Thyroid gland (tissue), 4 donors: Measurements from ENCODE around the gene CIRBP. TPM values are rescaled to one million over a fixed set of nuclear protein-coding genes. Genes with fewer than 3 reads are reported as not detected.

Source experiments
- DNase-seq, 2 donors: peaks; one replicate each; pipeline ENCODE4 v3.0.0-alpha.2; 2019
- H3K27ac ChIP-seq, 3 donors: fragments of 200-600 bp; sonication (generic); 1 replicate in 2 of 3; 2 replicates in 1 of 3; pipeline ENCODE4 v1.5.1; 2016 to 2019; ENCODE audit warnings: mild to moderate bottlenecking in 1 of 3, moderate library complexity in 1 of 3
- H3K27me3 ChIP-seq: fragments of 200-600 bp; sonication (generic); one replicate; pipeline ENCODE4 v1.5.1; 2019
- H3K36me3 ChIP-seq, 2 donors: fragments of 200-600 bp; sonication (generic); one replicate each; pipeline ENCODE4 v1.5.1; 2016 to 2019
- H3K4me1 ChIP-seq, 2 donors: fragments of 200-600 bp; sonication (generic); one replicate each; pipeline ENCODE4 v1.5.1; 2017 to 2019
- H3K4me3 ChIP-seq, 3 donors: fragments of 200-600 bp; sonication (generic); replicated peaks in 1 of 3; 1 replicate in 2 of 3; 2 replicates in 1 of 3; pipeline ENCODE4 v1.5.1; 2016; ENCODE audit warnings: mild to moderate bottlenecking in 1 of 3
- H3K9me3 ChIP-seq: fragments of 200-600 bp; sonication (generic); one replicate; pipeline ENCODE4 v1.5.1; 2017
- POLR2A ChIP-seq, 2 donors: fragments of 450-650 bp; IDR thresholded peaks; one replicate each; pipeline ENCODE4 v1.6.1; 2017; ENCODE audit warnings: antibody characterized with exemption in 2 of 2, mild to moderate bottlenecking in 2 of 2, moderate library complexity in 1 of 2
- WGBS, 2 donors: methylation state at CpG; one replicate each; pipeline ENCODE4 v1.1.5; 2017; 5-methylcytosine and 5-hydroxymethylcytosine counted together
- intact Hi-C: fragments of 100-400 bp; cut with DNase I; formaldehyde crosslinking; loops from one replicate; pipeline ENCODE4 v1.15.1; 2023
- total RNA-seq, 4 donors: library from RNA; depleted of rRNA; stranded (reverse); fragments of >200 nt; gene quantifications; one replicate each; pipeline ENCODE4 v1.2.3, GENCODE V29; 2016
- TF ChIP-seq, protein P1 (sequence below), 6 experiments: fragments of 200-600 bp in 3 of 6; fragments of 450-650 bp in 3 of 6; sonication (generic) in 3 of 6; IDR thresholded peaks; one replicate each; pipeline ENCODE4 v1.5.1; 2016 to 2019; ENCODE audit warnings: antibody characterized with exemption in 6 of 6, mild to moderate bottlenecking in 2 of 6, inconsistent platforms in 1 of 6, moderate library complexity in 1 of 6

Gene CIRBP
- total RNA-seq, 4 donors from 2014 or later: 679 to 1,194 (median 893) TPM

DNA sequence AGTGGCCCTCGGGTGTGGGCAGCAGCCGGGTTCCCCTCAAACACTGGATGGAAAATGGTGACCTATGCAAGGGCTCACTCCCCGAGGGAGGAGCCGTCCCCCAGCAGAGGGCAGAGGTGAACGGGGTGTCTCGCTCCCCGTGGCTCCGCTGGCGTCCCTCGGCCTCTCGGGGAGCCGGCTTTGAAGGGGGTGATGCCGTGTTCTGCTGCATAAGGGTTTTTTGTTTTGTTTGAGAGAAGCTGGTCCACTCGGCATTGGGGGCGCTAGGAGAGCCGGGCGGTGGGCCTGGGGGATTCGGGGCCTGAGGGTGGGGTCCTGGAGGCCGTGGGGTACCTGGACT lies 20.5 kb downstream of the CIRBP start:
- Histone ChIP-seq H3K4me3 (no peak overlapping the region), H3K36me3 (no peaks in the 10 kb centered on the region), H3K27ac (no peak overlapping the region), H3K27me3 (no peaks in the 10 kb centered on the region), H3K9me3 (no peaks in the 10 kb centered on the region), H3K4me1 (no peaks in the 10 kb centered on the region)
- DNase-seq: no peak
- WGBS, 2 donors: 78 to 87% methylated on average over 11 of the region's 19 CpGs
- TF ChIP-seq, protein P1, sequence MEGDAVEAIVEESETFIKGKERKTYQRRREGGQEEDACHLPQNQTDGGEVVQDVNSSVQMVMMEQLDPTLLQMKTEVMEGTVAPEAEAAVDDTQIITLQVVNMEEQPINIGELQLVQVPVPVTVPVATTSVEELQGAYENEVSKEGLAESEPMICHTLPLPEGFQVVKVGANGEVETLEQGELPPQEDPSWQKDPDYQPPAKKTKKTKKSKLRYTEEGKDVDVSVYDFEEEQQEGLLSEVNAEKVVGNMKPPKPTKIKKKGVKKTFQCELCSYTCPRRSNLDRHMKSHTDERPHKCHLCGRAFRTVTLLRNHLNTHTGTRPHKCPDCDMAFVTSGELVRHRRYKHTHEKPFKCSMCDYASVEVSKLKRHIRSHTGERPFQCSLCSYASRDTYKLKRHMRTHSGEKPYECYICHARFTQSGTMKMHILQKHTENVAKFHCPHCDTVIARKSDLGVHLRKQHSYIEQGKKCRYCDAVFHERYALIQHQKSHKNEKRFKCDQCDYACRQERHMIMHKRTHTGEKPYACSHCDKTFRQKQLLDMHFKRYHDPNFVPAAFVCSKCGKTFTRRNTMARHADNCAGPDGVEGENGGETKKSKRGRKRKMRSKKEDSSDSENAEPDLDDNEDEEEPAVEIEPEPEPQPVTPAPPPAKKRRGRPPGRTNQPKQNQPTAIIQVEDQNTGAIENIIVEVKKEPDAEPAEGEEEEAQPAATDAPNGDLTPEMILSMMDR (IDR thresholded peaks at IDR 0.05): no peak
- TF ChIP-seq POLR2A (IDR thresholded peaks at IDR 0.05): no peak
- intact Hi-C loops: loop anchor here (10.0 kb wide), 1 partner anchor 235 kb away; the partner anchor contains the start of gene PLK5

DNA sequence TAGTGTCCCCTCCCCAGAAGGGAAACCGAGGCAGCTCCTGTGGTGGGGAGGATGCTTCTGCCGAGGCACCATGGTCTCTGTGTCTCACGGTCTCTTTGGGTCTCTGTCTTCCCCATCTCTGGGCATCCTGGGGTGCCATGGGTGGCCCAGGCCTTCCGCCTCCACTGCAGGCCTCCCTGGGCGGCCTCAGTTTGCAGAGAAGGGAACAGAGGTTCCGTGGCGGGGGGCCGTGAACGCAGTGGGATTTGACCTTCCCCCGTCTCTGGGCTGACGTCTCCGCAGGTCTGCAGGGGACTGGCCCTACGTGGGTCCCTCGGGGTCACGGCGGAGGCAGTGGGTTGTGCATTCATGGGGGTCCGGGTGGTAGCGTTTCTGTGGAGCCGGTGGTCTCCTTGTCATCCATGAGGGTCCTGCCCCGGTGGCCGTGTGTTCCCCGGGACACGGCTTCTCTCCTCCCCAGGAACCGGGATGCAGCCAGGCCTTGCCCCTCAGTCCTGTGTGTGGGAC lies 21.1 kb downstream of the CIRBP start:
- TF ChIP-seq, protein P1 (IDR thresholded peaks at IDR 0.05): no peak
- TF ChIP-seq POLR2A (IDR thresholded peaks at IDR 0.05): no peak
- Histone ChIP-seq H3K27me3 (peaks cover under 1% of the 10 kb centered on the region), H3K36me3 (no peaks in the 10 kb centered on the region), H3K9me3 (no peaks in the 10 kb centered on the region), H3K27ac (no peak overlapping the region), H3K4me1 (peaks cover 0 to under 1% of the 10 kb centered on the region in 2 donors), H3K4me3 (no peak overlapping the region)
- no peak for DNase-seq
- WGBS, 2 donors: 72 to 86% methylated on average over 2 to 13 of the region's 24 CpGs
- intact Hi-C loops: no loop called here

DNA sequence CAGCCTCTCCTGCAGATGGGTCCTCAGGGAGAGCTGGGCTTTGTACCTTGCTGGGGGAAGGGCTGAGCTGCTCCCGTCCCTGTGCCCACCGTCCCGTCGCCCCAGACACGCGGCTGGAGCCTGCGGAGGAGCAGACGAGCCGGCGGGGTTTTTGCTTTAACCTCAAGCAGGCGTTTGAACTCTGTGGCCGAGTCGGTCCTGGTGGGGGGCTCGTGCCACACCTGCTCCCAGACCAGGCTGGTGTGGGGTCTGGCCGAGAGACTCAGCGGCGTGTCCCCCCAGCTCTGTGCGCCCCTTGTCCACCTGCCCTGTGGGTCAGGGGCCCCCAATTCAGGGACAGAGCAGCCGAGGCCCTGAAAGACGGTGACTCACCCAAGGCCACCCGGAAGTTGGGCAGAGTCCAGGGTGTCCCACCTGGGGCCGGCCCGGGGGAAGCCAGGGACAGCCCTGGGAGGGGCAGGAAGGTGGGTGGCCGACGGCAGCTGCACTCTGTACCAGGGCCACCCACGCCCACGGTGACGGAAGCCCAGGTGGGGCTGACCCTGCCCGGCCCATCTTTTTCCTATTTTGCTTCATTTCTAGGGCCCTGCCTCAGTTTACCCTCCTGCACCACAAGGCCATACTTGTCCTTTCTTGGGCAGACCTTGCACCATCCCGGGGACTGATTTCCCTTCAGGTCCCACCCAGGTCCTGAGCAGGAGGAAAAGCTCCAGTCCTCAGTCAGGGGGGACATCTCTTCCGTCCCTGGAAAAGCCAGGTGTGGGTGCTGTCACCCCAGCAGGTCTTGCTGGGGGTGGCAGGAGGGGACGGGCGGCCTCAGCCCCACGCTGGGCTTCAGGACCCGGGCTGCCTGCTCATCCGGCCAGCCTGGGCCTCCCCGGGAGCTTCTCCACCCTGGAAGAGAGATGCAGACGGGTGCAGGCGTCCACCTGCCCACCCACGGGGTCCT lies 21.8 kb downstream of the CIRBP start:
- Histone ChIP-seq H3K27ac (no peak overlapping the region), H3K36me3 (no peaks in the 10 kb centered on the region), H3K4me1 (peaks cover 3 to 6% of the 10 kb centered on the region in 2 donors), H3K4me3 (no peak overlapping the region), H3K9me3 (no peaks in the 10 kb centered on the region), H3K27me3 (peaks cover 4% of the 10 kb centered on the region)
- DNase-seq: no peak
- intact Hi-C loops: no loop called here
- no peak for TF ChIP-seq POLR2A (IDR thresholded peaks at IDR 0.05)
- TF ChIP-seq, protein P1 (IDR thresholded peaks at IDR 0.05): no peak
- WGBS, 2 donors: 60 to 85% methylated on average over 10 to 30 of the region's 40 CpGs

DNA sequence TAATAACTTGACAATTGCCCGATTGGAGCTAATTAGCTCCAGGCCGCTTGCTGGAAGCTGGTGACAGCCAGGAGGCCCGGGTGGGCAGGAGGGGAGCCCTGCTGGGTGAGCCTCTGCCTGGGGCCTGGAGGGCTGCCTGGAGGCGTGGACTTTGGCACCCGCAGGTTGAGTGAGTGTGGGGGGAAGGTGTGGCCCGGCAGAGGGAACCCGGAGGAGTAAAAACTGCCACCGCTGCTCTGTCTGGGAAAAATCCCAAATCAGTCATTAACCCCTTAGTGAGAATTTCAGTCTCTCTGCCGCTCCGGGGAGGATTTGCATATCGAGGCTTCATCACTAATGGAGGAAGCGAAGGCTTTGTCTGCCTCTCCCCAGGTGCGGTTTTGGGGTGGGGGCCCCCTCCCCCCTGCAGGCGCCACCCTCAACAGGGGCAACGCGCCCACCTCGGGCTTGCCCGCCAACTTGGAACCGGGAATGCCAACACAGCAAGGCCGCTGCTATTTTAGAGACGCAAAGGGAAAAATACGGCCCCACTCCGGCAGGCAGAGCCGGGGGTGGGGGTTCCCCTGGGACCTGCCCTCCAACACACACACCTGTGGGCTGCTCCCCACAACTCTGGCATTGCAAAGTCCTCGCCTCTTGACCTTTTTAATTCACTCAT lies 22.8 kb downstream of the CIRBP start:
- no peak for DNase-seq
- intact Hi-C loops: no loop called here
- Histone ChIP-seq H3K36me3 (no peaks in the 10 kb centered on the region), H3K4me1 (peaks cover 3 to 6% of the 10 kb centered on the region in 2 donors), H3K9me3 (no peaks in the 10 kb centered on the region), H3K27me3 (peaks cover 4% of the 10 kb centered on the region), H3K27ac (no peak overlapping the region), H3K4me3 (no peak overlapping the region)
- TF ChIP-seq, protein P1 (IDR thresholded peaks at IDR 0.05): no peak
- no peak for TF ChIP-seq POLR2A (IDR thresholded peaks at IDR 0.05)
- WGBS, 2 donors: 66 to 78% methylated on average over 19 to 22 of the region's 25 CpGs
